ENCODE measurements around the gene ZNF521. TPM values are rescaled to one million over a fixed set of nuclear protein-coding genes. Genes with fewer than 3 reads are reported as not detected.

The ZNF521 gene
- total RNA-seq, 2 donors from 2014 or later: 8.0 to 17.2 TPM

DNA sequence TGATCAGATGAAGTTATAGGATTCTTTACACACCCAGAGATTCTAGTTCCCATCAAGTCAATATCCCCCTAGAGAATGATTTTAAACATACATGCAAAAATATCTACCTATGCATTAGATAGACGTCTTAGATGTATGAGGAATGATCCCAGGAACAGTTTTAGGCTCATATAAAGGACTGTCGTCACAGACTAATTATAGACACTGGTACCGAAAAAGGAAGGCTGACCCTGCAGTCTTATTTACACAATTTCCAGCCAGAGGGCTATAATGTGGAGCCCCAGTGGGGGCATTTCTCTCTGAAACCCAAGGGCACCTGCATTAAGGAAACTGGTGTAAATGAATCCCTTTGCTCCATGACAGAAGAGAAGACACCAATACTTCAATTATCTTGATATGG, 170.4 kb downstream of the ZNF521 start:
- no peaks in the 10 kb centered on the region for H3K9me3 ChIP-seq
- H3K27me3 ChIP-seq (replicated peaks; ENCODE audit: insufficient read depth): no peaks in the 10 kb centered on the region
- ATAC-seq (ENCODE audit: insufficient number of reproducible peaks, low FRiP score, low read depth): no peak
- TF ChIP-seq, protein P1, sequence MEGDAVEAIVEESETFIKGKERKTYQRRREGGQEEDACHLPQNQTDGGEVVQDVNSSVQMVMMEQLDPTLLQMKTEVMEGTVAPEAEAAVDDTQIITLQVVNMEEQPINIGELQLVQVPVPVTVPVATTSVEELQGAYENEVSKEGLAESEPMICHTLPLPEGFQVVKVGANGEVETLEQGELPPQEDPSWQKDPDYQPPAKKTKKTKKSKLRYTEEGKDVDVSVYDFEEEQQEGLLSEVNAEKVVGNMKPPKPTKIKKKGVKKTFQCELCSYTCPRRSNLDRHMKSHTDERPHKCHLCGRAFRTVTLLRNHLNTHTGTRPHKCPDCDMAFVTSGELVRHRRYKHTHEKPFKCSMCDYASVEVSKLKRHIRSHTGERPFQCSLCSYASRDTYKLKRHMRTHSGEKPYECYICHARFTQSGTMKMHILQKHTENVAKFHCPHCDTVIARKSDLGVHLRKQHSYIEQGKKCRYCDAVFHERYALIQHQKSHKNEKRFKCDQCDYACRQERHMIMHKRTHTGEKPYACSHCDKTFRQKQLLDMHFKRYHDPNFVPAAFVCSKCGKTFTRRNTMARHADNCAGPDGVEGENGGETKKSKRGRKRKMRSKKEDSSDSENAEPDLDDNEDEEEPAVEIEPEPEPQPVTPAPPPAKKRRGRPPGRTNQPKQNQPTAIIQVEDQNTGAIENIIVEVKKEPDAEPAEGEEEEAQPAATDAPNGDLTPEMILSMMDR (IDR thresholded peaks at IDR 0.05): no peak
- no peak for DNase-seq (ENCODE audit: low spot score)
- H3K4me3 ChIP-seq: no peak overlapping the region
- H3K27ac ChIP-seq: no peak overlapping the region
- H3K36me3 ChIP-seq: no peaks in the 10 kb centered on the region
- no peaks in the 10 kb centered on the region for H3K4me1 ChIP-seq (ENCODE audit: control insufficient read depth in 1 of 2, low read depth in 2 of 2)

DNA sequence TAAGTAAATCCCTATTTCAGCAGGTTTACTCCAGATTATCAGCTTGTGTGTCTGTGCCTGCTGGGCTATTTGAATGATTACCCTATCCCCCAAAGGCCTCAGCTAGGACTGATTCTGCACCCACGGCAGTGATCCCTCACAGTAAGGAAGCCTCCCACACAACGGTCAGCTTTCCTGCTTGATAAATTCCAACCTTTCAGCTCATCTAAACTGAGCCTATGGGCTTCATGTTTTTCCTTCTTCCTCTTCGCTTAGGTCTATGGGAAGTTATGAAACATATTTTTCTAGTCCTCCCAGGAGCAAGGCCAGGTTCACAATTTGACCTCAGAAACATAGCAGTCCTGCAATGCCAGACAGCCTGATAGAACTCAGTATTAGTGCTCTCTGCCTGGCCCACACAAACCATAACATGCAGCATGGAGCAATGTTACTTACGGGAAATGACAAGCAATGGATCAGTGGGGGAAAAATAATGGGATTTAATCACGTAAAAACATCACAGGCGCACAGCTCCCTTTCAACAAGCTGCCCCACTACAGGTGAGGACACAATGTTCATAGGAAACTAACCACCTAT, 170.9 kb downstream of the ZNF521 start:
- no peaks in the 10 kb centered on the region for H3K27me3 ChIP-seq (replicated peaks; ENCODE audit: insufficient read depth)
- no peak overlapping the region for H3K27ac ChIP-seq
- no peak overlapping the region for H3K4me3 ChIP-seq
- no peaks in the 10 kb centered on the region for H3K36me3 ChIP-seq
- H3K9me3 ChIP-seq: no peaks in the 10 kb centered on the region
- no peak for ATAC-seq (ENCODE audit: insufficient number of reproducible peaks, low FRiP score, low read depth)
- H3K4me1 ChIP-seq (ENCODE audit: control insufficient read depth in 1 of 2, low read depth in 2 of 2): no peaks in the 10 kb centered on the region
- DNase-seq (ENCODE audit: low spot score): no peak
- TF ChIP-seq, protein P1 (IDR thresholded peaks at IDR 0.05): no peak

DNA sequence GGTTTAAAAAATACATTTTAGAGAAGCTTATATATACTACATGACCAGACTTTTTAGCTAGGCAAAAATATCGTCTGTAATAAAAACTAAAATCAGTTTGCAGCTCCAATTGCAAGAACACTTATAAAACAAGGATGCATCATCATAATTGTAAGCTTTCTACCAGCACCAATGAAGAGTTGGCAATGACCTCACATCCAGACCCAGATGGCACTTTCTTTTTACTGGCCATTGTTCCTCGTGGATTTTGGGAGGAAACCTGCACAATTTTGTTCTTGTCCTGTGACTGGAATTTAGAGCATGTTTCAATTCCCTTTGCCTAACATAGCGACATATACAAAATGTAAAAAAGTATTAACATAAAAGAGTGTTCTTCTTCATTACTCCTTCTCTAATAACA, 174.3 kb downstream of the ZNF521 start:
- no peak for ATAC-seq (ENCODE audit: insufficient number of reproducible peaks, low FRiP score, low read depth)
- H3K4me3 ChIP-seq: no peak overlapping the region

GRCh38 chr18:25176518-25177042, 175.4 kb downstream of the ZNF521 start:
- H3K4me1 ChIP-seq (ENCODE audit: control insufficient read depth in 1 of 2, low read depth in 2 of 2): no peaks in the 10 kb centered on the region
- no peak for ATAC-seq (ENCODE audit: insufficient number of reproducible peaks, low FRiP score, low read depth)
- no peaks in the 10 kb centered on the region for H3K36me3 ChIP-seq

More for the DNA sequence above, 174.3 kb downstream of the ZNF521 start:
- TF ChIP-seq, protein P1 (IDR thresholded peaks at IDR 0.05): no peak
- Histone ChIP-seq H3K4me1 (ENCODE audit: control insufficient read depth in 1 of 2, low read depth in 2 of 2) (no peaks in the 10 kb centered on the region), H3K9me3 (no peaks in the 10 kb centered on the region), H3K27me3 (replicated peaks; ENCODE audit: insufficient read depth) (no peaks in the 10 kb centered on the region), H3K36me3 (no peaks in the 10 kb centered on the region), H3K27ac (no peak overlapping the region)
- DNase-seq (ENCODE audit: low spot score): no peak

More at GRCh38 chr18:25176518-25177042, 175.4 kb downstream of the ZNF521 start:
- Histone ChIP-seq H3K27ac (no peak overlapping the region), H3K9me3 (no peaks in the 10 kb centered on the region), H3K27me3 (replicated peaks; ENCODE audit: insufficient read depth) (no peaks in the 10 kb centered on the region), H3K4me3 (no peak overlapping the region)
- DNase-seq (ENCODE audit: low spot score): no peak
- TF ChIP-seq, protein P1 (IDR thresholded peaks at IDR 0.05): no peak

All from thoracic aorta (tissue), 2 donors.